ENCODE measurements around the gene EIF5B. TPM values are rescaled to one million over a fixed set of nuclear protein-coding genes. Genes with fewer than 3 reads are reported as not detected.
"Not testable (repeated sequence)": the region's sequence is repeated elsewhere in the genome, so short reads cannot be mapped to it uniquely, and the experiment has no call there.

The EIF5B gene
- total and polyA plus RNA-seq, 2 donors (not counting 1 experiment from before 2014, with no cell fraction given), result 4.5 to 32.8 TPM

DNA sequence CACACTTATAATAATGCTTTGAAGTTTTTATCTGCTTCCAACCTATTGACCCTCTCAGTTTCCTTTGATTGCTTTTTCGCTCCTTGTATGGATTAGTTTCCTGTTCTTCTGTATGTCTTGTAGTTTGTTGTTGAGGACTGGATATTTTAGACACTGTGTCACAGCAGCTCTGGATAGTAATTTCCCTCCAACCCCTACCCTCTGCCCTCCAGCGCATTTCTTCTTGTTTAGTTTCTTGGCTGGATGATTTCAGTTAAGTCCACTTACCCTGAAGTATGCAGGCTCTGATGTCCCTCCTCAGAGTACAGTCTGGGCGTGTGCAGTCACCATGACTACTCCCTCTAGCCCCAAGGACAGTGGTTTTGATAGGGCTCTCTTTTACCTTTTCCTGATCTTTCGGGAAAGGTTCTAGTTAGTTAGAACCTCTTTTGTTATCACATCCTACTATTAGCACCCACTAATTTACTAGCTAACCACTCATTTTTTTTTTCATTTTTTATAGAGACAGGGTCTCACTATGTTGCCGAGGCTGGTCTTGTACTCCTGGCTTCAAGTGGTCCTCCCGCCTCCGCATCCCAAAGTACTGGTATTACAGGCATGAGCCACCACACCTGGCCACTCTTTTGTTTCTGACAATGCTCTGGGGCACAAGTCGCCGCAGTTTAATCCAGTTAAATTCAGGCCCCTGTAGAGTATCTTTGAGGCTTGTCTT lies 19.9 kb upstream of the EIF5B start:
- no peak overlapping the region for H3K9ac ChIP-seq (ENCODE audit: low read length)
- no peaks in the 10 kb centered on the region for H3K27me3 ChIP-seq (replicated peaks in 1 of 4; ENCODE audit: control extremely low read depth in 1 of 4, control insufficient read depth in 3 of 4, insufficient read depth in 4 of 4, low read length in 3 of 4)
- no peak for ATAC-seq (ENCODE audit: low read depth)
- no peak overlapping the region for H2AFZ ChIP-seq (ENCODE audit: insufficient read depth, low read depth, low read length, poor library complexity, severe bottlenecking)
- H3K27ac ChIP-seq (ENCODE audit: low read length in 2 of 2), result no peak overlapping the region
- no peak for DNase-seq
- no peaks in the 10 kb centered on the region for H3K79me2 ChIP-seq (ENCODE audit: control insufficient read depth, insufficient read depth, low read length)
- Mint-ChIP-seq H3K4me1 (no peaks in the 10 kb centered on the region), H3K27ac (no peak overlapping the region), H3K4me3 (no peak overlapping the region), H3K9me3 (ENCODE audit: insufficient read depth) (no peaks in the 10 kb centered on the region), H3K27me3 (no peaks in the 10 kb centered on the region)
- no peaks in the 10 kb centered on the region for H3K4me1 ChIP-seq (ENCODE audit: control insufficient read depth in 2 of 2, insufficient read depth in 2 of 2, low read length in 2 of 2)
- ChIA-PET POLR2A (no interaction called here), CTCF (no interaction called here)
- TF ChIP-seq CTCF (IDR thresholded peaks at IDR 0.05), result no peak
- WGBS (ENCODE audit: insufficient coverage), result 98% methylated on average over 8 of the region's 9 CpGs
- no peak overlapping the region for H3K4me2 ChIP-seq (replicated peaks; ENCODE audit: low read depth, low read length, poor library complexity, severe bottlenecking)
- H4K20me1 ChIP-seq (ENCODE audit: control insufficient read depth, insufficient read depth, low read length, poor library complexity, severe bottlenecking), result peaks cover 7% of the 10 kb centered on the region
- peaks cover 0 to 7% (median 0%) of the 10 kb centered on the region in 3 donors for H3K9me3 ChIP-seq (ENCODE audit: control extremely low read depth in 1 of 3, control insufficient read depth in 2 of 3, insufficient read depth in 1 of 3, low read length in 2 of 3)
- intact Hi-C loops (cut with micrococcal nuclease), result no loop called here
- peaks cover 14 to 48% of the 10 kb centered on the region in 2 experiments for H3K36me3 ChIP-seq (replicated peaks in 1 of 2; ENCODE audit: control extremely low read depth in 1 of 2, control insufficient read depth in 1 of 2, extremely low read depth in 1 of 2, insufficient read depth in 2 of 2, low read length in 1 of 2)
- no peak overlapping the region for H3K4me3 ChIP-seq (ENCODE audit: control extremely low read depth in 1 of 5, extremely low read depth in 1 of 5, insufficient read depth in 1 of 5, low read depth in 2 of 5, low read length in 4 of 5)

GRCh38 chr2:99317873-99318200 lies 19.4 kb upstream of the EIF5B start:
- H3K9ac ChIP-seq (ENCODE audit: low read length); H3K4me1 ChIP-seq (ENCODE audit: control insufficient read depth in 2 of 2, insufficient read depth in 2 of 2, low read length in 2 of 2); DNase-seq; H3K4me1 Mint-ChIP-seq; H3K9me3 Mint-ChIP-seq (ENCODE audit: insufficient read depth); ATAC-seq (ENCODE audit: low read depth); H3K4me3 Mint-ChIP-seq; H3K4me3 ChIP-seq (ENCODE audit: control extremely low read depth in 1 of 5, extremely low read depth in 1 of 5, insufficient read depth in 1 of 5, low read depth in 2 of 5, low read length in 4 of 5); CTCF ChIA-PET; H3K27ac ChIP-seq (ENCODE audit: low read length in 2 of 2); H3K27me3 Mint-ChIP-seq; H3K79me2 ChIP-seq (ENCODE audit: control insufficient read depth, insufficient read depth, low read length); H3K27me3 ChIP-seq (replicated peaks in 1 of 4; ENCODE audit: control extremely low read depth in 1 of 4, control insufficient read depth in 3 of 4, insufficient read depth in 4 of 4, low read length in 3 of 4); H3K27ac Mint-ChIP-seq; H3K9me3 ChIP-seq (ENCODE audit: control extremely low read depth in 1 of 3, control insufficient read depth in 2 of 3, insufficient read depth in 1 of 3, low read length in 2 of 3); H4K20me1 ChIP-seq (ENCODE audit: control insufficient read depth, insufficient read depth, low read length, poor library complexity, severe bottlenecking); intact Hi-C loops (cut with micrococcal nuclease); POLR2A ChIA-PET; H3K4me2 ChIP-seq (replicated peaks; ENCODE audit: low read depth, low read length, poor library complexity, severe bottlenecking); H2AFZ ChIP-seq (ENCODE audit: insufficient read depth, low read depth, low read length, poor library complexity, severe bottlenecking): not testable (repeated sequence)
- 100% methylated on average over 7 of the region's 7 CpGs for WGBS (ENCODE audit: insufficient coverage)
- peaks cover 14 to 52% of the 10 kb centered on the region in 2 experiments for H3K36me3 ChIP-seq (replicated peaks in 1 of 2; ENCODE audit: control extremely low read depth in 1 of 2, control insufficient read depth in 1 of 2, extremely low read depth in 1 of 2, insufficient read depth in 2 of 2, low read length in 1 of 2)

All from B cell (primary cell).